Measurements from ENCODE around the gene TRPC1. TPM values are rescaled to one million over a fixed set of nuclear protein-coding genes. Genes with fewer than 3 reads are reported as not detected.

The TRPC1 gene
- total and polyA plus RNA-seq, 7 donors = 0.41 to 2.1 (median 0.78) TPM

- Histone ChIP-seq H3K27me3 (ENCODE audit: insufficient read depth in 3 of 3, low read length in 2 of 3) (no peaks in the 10 kb centered on the region), H3K36me3 (ENCODE audit: insufficient read depth in 1 of 2, low read depth in 1 of 2) (no peaks in the 10 kb centered on the region), H3K4me3 (no peak overlapping the region), H3K27ac (no peak overlapping the region), H3K9me3 (no peaks in the 10 kb centered on the region), H3K4me1 (no peaks in the 10 kb centered on the region)
- DNase-seq (no peak), ATAC-seq (no peak)
- TF ChIP-seq CTCF (IDR thresholded peaks at IDR 0.05) = no peak
- intact Hi-C loops (cut with DNase I) = no loop called here
- 83 to 88% (median 84%) methylated on average over 2 of the region's 2 CpGs for WGBS, 3 donors
Measured at GRCh38 chr3:142691527-142691926, 32.3 kb upstream of the TRPC1 start.

- ATAC-seq = no peak
- Histone ChIP-seq H3K27me3 (ENCODE audit: insufficient read depth in 3 of 3, low read length in 2 of 3) (no peaks in the 10 kb centered on the region), H3K4me1 (no peaks in the 10 kb centered on the region), H3K4me3 (no peak overlapping the region), H3K36me3 (ENCODE audit: insufficient read depth in 1 of 2, low read depth in 1 of 2) (no peaks in the 10 kb centered on the region), H3K9me3 (no peaks in the 10 kb centered on the region), H3K27ac (no peak overlapping the region)
- 86 to 91% (median 87%) methylated on average over 7 of the region's 7 CpGs for WGBS, 3 donors
- DNase-seq = no peak
- TF ChIP-seq CTCF (IDR thresholded peaks at IDR 0.05) = no peak
- intact Hi-C loops (cut with DNase I) = no loop called here
Measured at GRCh38 chr3:142693136-142693853, 30.5 kb upstream of the TRPC1 start.

- H3K36me3 ChIP-seq (ENCODE audit: insufficient read depth in 1 of 2, low read depth in 1 of 2) = no peaks in the 10 kb centered on the region
- H3K4me1 ChIP-seq = no peaks in the 10 kb centered on the region
- 88 to 96% (median 93%) methylated on average over 1 of the region's 1 CpG for WGBS, 3 donors
- intact Hi-C loops (cut with DNase I) = no loop called here
- no peak overlapping the region for H3K4me3 ChIP-seq
- H3K27ac ChIP-seq = no peak overlapping the region
- H3K27me3 ChIP-seq (ENCODE audit: insufficient read depth in 3 of 3, low read length in 2 of 3) = no peaks in the 10 kb centered on the region
- DNase-seq (no peak), ATAC-seq (no peak)
- TF ChIP-seq CTCF (IDR thresholded peaks at IDR 0.05) = no peak
- no peaks in the 10 kb centered on the region for H3K9me3 ChIP-seq
Measured at GRCh38 chr3:142694225-142694624, 29.6 kb upstream of the TRPC1 start.

GRCh38 chr3:142705198-142705597, 18.6 kb upstream of the TRPC1 start:
- intact Hi-C loops (cut with DNase I) = no loop called here
- WGBS, 3 donors = 35 to 46% (median 36%) methylated on average over 2 of the region's 2 CpGs
- TF ChIP-seq CTCF (IDR thresholded peaks at IDR 0.05) = no peak

More at GRCh38 chr3:142705198-142705597, 18.6 kb upstream of the TRPC1 start:
- no peaks in the 10 kb centered on the region for H3K4me1 ChIP-seq
- no peak for ATAC-seq
- H3K27me3 ChIP-seq (ENCODE audit: insufficient read depth in 3 of 3, low read length in 2 of 3) = no peaks in the 10 kb centered on the region
- no peak for DNase-seq
- H3K36me3 ChIP-seq (ENCODE audit: insufficient read depth in 1 of 2, low read depth in 1 of 2) = no peaks in the 10 kb centered on the region
- no peak overlapping the region for H3K27ac ChIP-seq
- H3K4me3 ChIP-seq = no peak overlapping the region
- H3K9me3 ChIP-seq = no peaks in the 10 kb centered on the region

Measured in psoas muscle (tissue), 8 donors.